Measurements from ENCODE around the gene PPP6R1. TPM values are rescaled to one million over a fixed set of nuclear protein-coding genes. Genes with fewer than 3 reads are reported as not detected.

PPP6R1 gene
- total RNA-seq, 1 experiment from 2014 or later, result 131 TPM

GRCh38 chr19:55279770-55280643 lies 21.2 kb upstream of the PPP6R1 start, which contains the start of gene HSPBP1:
TSS of gene HSPBP1 (minus strand) at chr19:55280110. CDS start at chr19:55279608, 502 bp downstream.
- DNase-seq (ENCODE audit: low spot score), result peak; percentile 99

GRCh38 chr19:55279340-55279739 lies 20.5 kb upstream of the PPP6R1 start:
- no peak for DNase-seq (ENCODE audit: low spot score)

- DNase-seq (ENCODE audit: low spot score), result no peak
Observed at GRCh38 chr19:55278391-55279135, 19.7 kb upstream of the PPP6R1 start.

GRCh38 chr19:55277494-55277893 lies 18.7 kb upstream of the PPP6R1 start:
- DNase-seq (ENCODE audit: low spot score), result no peak

- DNase-seq (ENCODE audit: low spot score), result no peak
Observed at GRCh38 chr19:55276720-55277430, 18.1 kb upstream of the PPP6R1 start.

GRCh38 chr19:55275851-55276719 lies 17.3 kb upstream of the PPP6R1 start:
- DNase-seq (ENCODE audit: low spot score), result no peak

- DNase-seq (ENCODE audit: low spot score), result no peak
Observed at GRCh38 chr19:55273978-55274707, 15.3 kb upstream of the PPP6R1 start.

- no peak for DNase-seq (ENCODE audit: low spot score)
Observed at GRCh38 chr19:55272142-55272541, 13.3 kb upstream of the PPP6R1 start.

- DNase-seq (ENCODE audit: low spot score), result no peak
Observed at GRCh38 chr19:55270172-55270942, 11.5 kb upstream of the PPP6R1 start.

GRCh38 chr19:55269299-55269698 lies 10.5 kb upstream of the PPP6R1 start:
- no peak for DNase-seq (ENCODE audit: low spot score)

GRCh38 chr19:55266840-55267239 lies 8.0 kb upstream of the PPP6R1 start:
- DNase-seq (ENCODE audit: low spot score), result no peak

GRCh38 chr19:55266404-55266803 lies 7.6 kb upstream of the PPP6R1 start:
- DNase-seq (ENCODE audit: low spot score), result no peak

GRCh38 chr19:55265723-55266386 lies 7.0 kb upstream of the PPP6R1 start:
- no peak for DNase-seq (ENCODE audit: low spot score)

GRCh38 chr19:55265173-55265572 lies 6.4 kb upstream of the PPP6R1 start:
- DNase-seq (ENCODE audit: low spot score), result no peak

GRCh38 chr19:55264531-55264930 lies 5.7 kb upstream of the PPP6R1 start:
- no peak for DNase-seq (ENCODE audit: low spot score)

- DNase-seq (ENCODE audit: low spot score), result no peak
Observed at GRCh38 chr19:55262359-55262758, 3.5 kb upstream of the PPP6R1 start.

- no peak for DNase-seq (ENCODE audit: low spot score)
Observed at GRCh38 chr19:55261671-55262126, 2.9 kb upstream of the PPP6R1 start.

GRCh38 chr19:55259540-55260210 lies 858 bp upstream of the PPP6R1 start:
- DNase-seq (ENCODE audit: low spot score), result no peak

Data from HT-29 (cell line).